CD4-positive, alpha-beta T cell (primary cell): ENCODE measurements around the gene EPB41L4A. TPM values are rescaled to one million over a fixed set of nuclear protein-coding genes. Genes with fewer than 3 reads are reported as not detected.

Experiments used
- ATAC-seq: fragments of 200-7000 bp; cut with Tn5 transposase; one replicate; pipeline ENCODE4 v1.10.0; 2022; ENCODE audit warnings: mild to moderate bottlenecking; ENCODE audit not compliant: poor library complexity
- CTCF ChIA-PET: fragments of 350-600 bp; sonication (Branson Sonifier 250); formaldehyde crosslinking; loops from one replicate; lab custom pipeline; 2021; ENCODE audit warnings: antibody characterized with exemption, inconsistent platforms; lab: Charles Lee
- POLR2A ChIA-PET: fragments of 350-600 bp; sonication (Branson Sonifier 250); formaldehyde crosslinking; loops from one replicate; lab custom pipeline; 2021; ENCODE audit warnings: antibody characterized with exemption, inconsistent platforms; lab: Charles Lee
- DNase-seq, 14 experiments: peaks; one replicate each; pipeline ENCODE4 v3.0.0-alpha.2; 2013 to 2020; ENCODE audit warnings: mixed read lengths in 2 of 14
- H3K27ac ChIP-seq, 2 donors: one replicate each; pipeline versions ENCODE4 v1.5.1 to v1.7.0; 2013; ENCODE audit warnings: low read length in 2 of 2, low read depth in 1 of 2, mild to moderate bottlenecking in 1 of 2
- H3K27me3 ChIP-seq, 2 experiments: 1 replicate in 1 of 2; 2 replicates in 1 of 2; pipeline versions ENCODE4 v1.6.1 to v1.7.0; 2013; ENCODE audit warnings: low read length in 2 of 2, control low read depth in 1 of 2, mild to moderate bottlenecking in 1 of 2, moderate library complexity in 1 of 2; ENCODE audit not compliant: insufficient read depth in 2 of 2, control insufficient read depth in 1 of 2
- H3K36me3 ChIP-seq: one replicate; pipeline ENCODE4 v1.6.1; 2013; ENCODE audit warnings: low read length, control low read depth; ENCODE audit not compliant: insufficient read depth
- H3K4me1 ChIP-seq: one replicate; pipeline ENCODE4 v1.6.1; 2013; ENCODE audit warnings: low read length, control low read depth; ENCODE audit not compliant: insufficient read depth
- H3K4me3 ChIP-seq: one replicate; pipeline ENCODE4 v1.5.1; 2013; ENCODE audit warnings: mild to moderate bottlenecking, low read length, moderate library complexity
- H3K9me3 ChIP-seq, 2 experiments: 1 replicate in 1 of 2; 2 replicates in 1 of 2; pipeline versions ENCODE4 v1.6.1 to v1.7.0; 2013; ENCODE audit warnings: low read length in 2 of 2, mild to moderate bottlenecking in 2 of 2, control low read depth in 1 of 2, moderate library complexity in 1 of 2; ENCODE audit not compliant: control insufficient read depth in 1 of 2, insufficient read depth in 1 of 2
- H3K27ac Mint-ChIP-seq: one replicate; pipeline ENCODE4 v1.8.0; 2020; ENCODE audit warnings: mixed read lengths
- H3K27me3 Mint-ChIP-seq: one replicate; pipeline ENCODE4 v1.8.0; 2021; ENCODE audit warnings: mixed read lengths
- H3K36me3 Mint-ChIP-seq: one replicate; pipeline ENCODE4 v1.8.0; 2021; ENCODE audit warnings: low read depth, mixed read lengths
- H3K4me1 Mint-ChIP-seq: one replicate; pipeline ENCODE4 v1.8.0; 2021; ENCODE audit warnings: low read depth, mixed read lengths
- H3K4me3 Mint-ChIP-seq: one replicate; pipeline ENCODE4 v1.8.0; 2020; ENCODE audit warnings: mild to moderate bottlenecking, mixed read lengths
- H3K9me3 Mint-ChIP-seq: one replicate; pipeline ENCODE4 v1.8.0; 2020; ENCODE audit warnings: mixed read lengths
- intact Hi-C, 2 experiments: fragments of 100-400 bp; cut with DNase I in 1 of 2; cut with micrococcal nuclease in 1 of 2; formaldehyde crosslinking; loops; one replicate each; pipeline versions ENCODE4 v1.15.1 to v1.9.0; 2023 to 2025; cut with DNase I, micrococcal nuclease
- total RNA-seq, 174 experiments: library from RNA in 2 of 174; stranded (reverse) in 2 of 174; gene quantifications; one replicate each; pipeline ENCODE4 v1.2.3 and lab custom pipeline; 2021 to 2026
- TF ChIP-seq, protein P1 (sequence below): fragments of 200-600 bp; IDR thresholded peaks from one replicate; pipeline ENCODE4 v1.8.0; 2022; ENCODE audit warnings: antibody characterized with exemption, mild to moderate bottlenecking

EPB41L4A gene
- total RNA-seq, 2 experiments from 2014 or later = 0.08 TPM; not detected in 1

DNA sequence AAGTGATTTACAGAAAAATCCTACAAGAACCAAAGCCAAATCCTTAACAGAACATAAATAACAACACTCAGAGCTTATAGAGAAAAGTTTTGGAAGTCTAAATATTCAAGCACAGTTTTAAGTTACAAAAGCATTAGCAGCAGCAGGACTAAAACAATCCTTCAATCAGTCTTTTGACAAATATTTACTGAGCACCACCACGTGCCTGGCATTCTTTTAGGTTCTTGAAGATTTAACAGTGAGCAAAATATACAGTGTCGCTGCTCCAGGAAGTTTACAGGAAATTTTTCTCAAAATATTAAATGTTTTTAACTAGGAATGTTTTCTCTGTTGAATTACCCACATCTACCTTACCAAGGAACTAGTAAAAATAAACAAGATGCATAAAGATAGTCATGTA lies 11.4 kb downstream of the EPB41L4A start:
- Histone ChIP-seq H3K4me1 (no peaks in the 10 kb centered on the region), H3K27ac (no peak overlapping the region), H3K27me3 (peaks cover 4 to 14% of the 10 kb centered on the region in 2 experiments), H3K4me3 (no peak overlapping the region), H3K36me3 (no peaks in the 10 kb centered on the region), H3K9me3 (no peaks in the 10 kb centered on the region)
- Mint-ChIP-seq H3K27me3 (peaks cover 56% of the 10 kb centered on the region), H3K27ac (no peak overlapping the region), H3K4me1 (no peaks in the 10 kb centered on the region), H3K9me3 (no peaks in the 10 kb centered on the region), H3K36me3 (no peaks in the 10 kb centered on the region), H3K4me3 (no peak overlapping the region)
- intact Hi-C loops = no loop called here
- POLR2A ChIA-PET = no interaction called here
- CTCF ChIA-PET = no interaction called here
- TF ChIP-seq, protein P1, sequence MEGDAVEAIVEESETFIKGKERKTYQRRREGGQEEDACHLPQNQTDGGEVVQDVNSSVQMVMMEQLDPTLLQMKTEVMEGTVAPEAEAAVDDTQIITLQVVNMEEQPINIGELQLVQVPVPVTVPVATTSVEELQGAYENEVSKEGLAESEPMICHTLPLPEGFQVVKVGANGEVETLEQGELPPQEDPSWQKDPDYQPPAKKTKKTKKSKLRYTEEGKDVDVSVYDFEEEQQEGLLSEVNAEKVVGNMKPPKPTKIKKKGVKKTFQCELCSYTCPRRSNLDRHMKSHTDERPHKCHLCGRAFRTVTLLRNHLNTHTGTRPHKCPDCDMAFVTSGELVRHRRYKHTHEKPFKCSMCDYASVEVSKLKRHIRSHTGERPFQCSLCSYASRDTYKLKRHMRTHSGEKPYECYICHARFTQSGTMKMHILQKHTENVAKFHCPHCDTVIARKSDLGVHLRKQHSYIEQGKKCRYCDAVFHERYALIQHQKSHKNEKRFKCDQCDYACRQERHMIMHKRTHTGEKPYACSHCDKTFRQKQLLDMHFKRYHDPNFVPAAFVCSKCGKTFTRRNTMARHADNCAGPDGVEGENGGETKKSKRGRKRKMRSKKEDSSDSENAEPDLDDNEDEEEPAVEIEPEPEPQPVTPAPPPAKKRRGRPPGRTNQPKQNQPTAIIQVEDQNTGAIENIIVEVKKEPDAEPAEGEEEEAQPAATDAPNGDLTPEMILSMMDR = no peak
- DNase-seq = no peak
- ATAC-seq = no peak

DNA sequence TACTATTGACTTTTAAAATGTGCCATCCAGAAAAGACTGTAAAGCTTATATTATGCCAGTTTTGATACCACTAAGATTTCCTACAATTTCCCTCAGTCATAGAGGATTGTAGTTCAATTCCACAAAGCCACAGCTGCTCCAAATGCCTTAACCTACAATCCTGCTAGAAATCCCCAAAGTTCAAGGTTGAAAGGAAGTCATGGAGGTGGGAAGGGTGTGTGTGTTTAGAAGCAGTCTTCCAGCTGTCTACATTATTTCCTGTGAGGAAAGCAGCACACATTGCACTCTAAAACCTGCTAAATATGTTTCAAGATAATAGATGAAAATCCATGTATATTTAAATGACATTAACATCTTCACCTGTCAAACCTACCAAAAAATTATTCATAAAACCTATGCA lies 11.8 kb downstream of the EPB41L4A start:
- no peak overlapping the region for H3K4me3 Mint-ChIP-seq
- DNase-seq (no peak), ATAC-seq (no peak)
- H3K4me1 ChIP-seq = no peaks in the 10 kb centered on the region
- no peaks in the 10 kb centered on the region for H3K36me3 Mint-ChIP-seq
- intact Hi-C loops = no loop called here
- H3K36me3 ChIP-seq = no peaks in the 10 kb centered on the region
- ChIA-PET CTCF (no interaction called here), POLR2A (no interaction called here)
- no peak overlapping the region for H3K27ac Mint-ChIP-seq
- no peaks in the 10 kb centered on the region for H3K9me3 ChIP-seq
- H3K9me3 Mint-ChIP-seq = no peaks in the 10 kb centered on the region
- H3K27me3 Mint-ChIP-seq = peaks cover 52% of the 10 kb centered on the region
- H3K27me3 ChIP-seq = peaks cover 4 to 13% of the 10 kb centered on the region in 2 experiments
- TF ChIP-seq, protein P1 = no peak
- no peaks in the 10 kb centered on the region for H3K4me1 Mint-ChIP-seq
- no peak overlapping the region for H3K4me3 ChIP-seq
- H3K27ac ChIP-seq = no peak overlapping the region

DNA sequence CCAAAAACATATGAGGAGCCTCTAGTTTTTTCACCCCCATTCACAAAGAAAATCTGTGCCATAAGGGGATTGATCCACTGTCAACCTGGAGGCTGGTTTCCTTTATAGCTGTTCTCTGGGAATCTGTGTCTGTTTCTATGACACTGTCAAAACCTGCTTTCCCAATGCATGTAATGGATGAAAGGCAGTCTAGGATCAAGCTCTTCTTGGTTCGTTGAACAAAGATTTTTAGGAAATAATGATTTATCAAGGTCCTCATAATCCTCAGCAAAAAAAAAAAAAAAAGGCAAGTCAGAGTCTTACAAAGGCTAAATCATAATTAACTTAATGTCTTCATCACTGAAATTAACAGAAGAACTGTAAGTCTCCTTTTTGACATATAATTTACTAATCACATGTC lies 16.0 kb downstream of the EPB41L4A start:
- no peaks in the 10 kb centered on the region for H3K4me1 Mint-ChIP-seq
- TF ChIP-seq, protein P1 = no peak
- DNase-seq = no peak
- H3K4me3 Mint-ChIP-seq = no peak overlapping the region
- intact Hi-C loops = no loop called here
- Histone ChIP-seq H3K27me3 (peaks cover 3 to 7% of the 10 kb centered on the region in 2 experiments), H3K4me1 (no peaks in the 10 kb centered on the region), H3K36me3 (no peaks in the 10 kb centered on the region), H3K4me3 (no peak overlapping the region), H3K27ac (no peak overlapping the region), H3K9me3 (peaks cover 0 to 5% of the 10 kb centered on the region in 2 experiments)
- H3K9me3 Mint-ChIP-seq = no peaks in the 10 kb centered on the region
- no peak overlapping the region for H3K27ac Mint-ChIP-seq
- peaks cover 41% of the 10 kb centered on the region for H3K27me3 Mint-ChIP-seq
- ChIA-PET CTCF (no interaction called here), POLR2A (no interaction called here)
- no peak for ATAC-seq
- H3K36me3 Mint-ChIP-seq = no peaks in the 10 kb centered on the region
